NCI-H2081 (cell line): ENCODE data around the gene MEGF11.

Source experiments
- DNase-seq, 2 experiments: peaks; one replicate each; lab custom pipeline; 2025; lab: John Stamatoyannopoulos, UW

MEGF11 gene

GRCh38 chr15:66065325-66065724 is 188.2 kb downstream of the MEGF11 start:
- no peak for DNase-seq

GRCh38 chr15:66063147-66063546 is 190.4 kb downstream of the MEGF11 start:
- DNase-seq = peak in 1 of 2 experiments; percentile 34

- DNase-seq = no peak
These were observed 196.5 kb downstream of the MEGF11 start for GRCh38 chr15:66057089-66057488.

GRCh38 chr15:66053991-66054390 is 199.6 kb downstream of the MEGF11 start:
- DNase-seq = no peak

GRCh38 chr15:66051833-66052232 is 201.7 kb downstream of the MEGF11 start:
- DNase-seq = peak in 1 of 2 experiments; percentile 42

- no peak for DNase-seq
These were observed 203.3 kb downstream of the MEGF11 start for GRCh38 chr15:66050264-66050663.

GRCh38 chr15:66049353-66049752 is 204.2 kb downstream of the MEGF11 start:
- DNase-seq = no peak

GRCh38 chr15:66047321-66048024 is 206.1 kb downstream of the MEGF11 start:
- peak in 1 of 2 experiments; percentile 29 for DNase-seq

- DNase-seq = no peak
These were observed 206.8 kb downstream of the MEGF11 start for GRCh38 chr15:66046751-66047150.

GRCh38 chr15:66046326-66046725 is 207.2 kb downstream of the MEGF11 start:
- DNase-seq = no peak

- no peak for DNase-seq
These were observed 208.0 kb downstream of the MEGF11 start for GRCh38 chr15:66045542-66045941.

- DNase-seq = no peak
These were observed 208.7 kb downstream of the MEGF11 start for GRCh38 chr15:66044837-66045236.

GRCh38 chr15:66043264-66043663 is 210.3 kb downstream of the MEGF11 start:
- peak; percentile 65 to 82 for DNase-seq

GRCh38 chr15:66042624-66043023 is 210.9 kb downstream of the MEGF11 start:
- DNase-seq = no peak

- no peak for DNase-seq
These were observed 212.3 kb downstream of the MEGF11 start for GRCh38 chr15:66041276-66041675.

GRCh38 chr15:66040211-66040892 is 213.2 kb downstream of the MEGF11 start:
- no peak for DNase-seq

- DNase-seq = no peak
These were observed 214.3 kb downstream of the MEGF11 start for GRCh38 chr15:66039117-66039871.

- DNase-seq = no peak
These were observed 215.0 kb downstream of the MEGF11 start for GRCh38 chr15:66038387-66039116.

GRCh38 chr15:66036859-66037258 is 216.7 kb downstream of the MEGF11 start:
- DNase-seq = no peak

- no peak for DNase-seq
These were observed 217.6 kb downstream of the MEGF11 start for GRCh38 chr15:66035901-66036300.

GRCh38 chr15:66033143-66033542 is 220.4 kb downstream of the MEGF11 start:
- no peak for DNase-seq

GRCh38 chr15:66032006-66032405 is 221.5 kb downstream of the MEGF11 start:
- DNase-seq = no peak
